NCI-H128 (cell line): ENCODE data around the gene FAM13A.

ENCODE experiments used
- DNase-seq: peaks from one replicate; lab custom pipeline; 2025; ENCODE audit not compliant: unreplicated experiment; lab: John Stamatoyannopoulos, UW

The FAM13A gene

DNA sequence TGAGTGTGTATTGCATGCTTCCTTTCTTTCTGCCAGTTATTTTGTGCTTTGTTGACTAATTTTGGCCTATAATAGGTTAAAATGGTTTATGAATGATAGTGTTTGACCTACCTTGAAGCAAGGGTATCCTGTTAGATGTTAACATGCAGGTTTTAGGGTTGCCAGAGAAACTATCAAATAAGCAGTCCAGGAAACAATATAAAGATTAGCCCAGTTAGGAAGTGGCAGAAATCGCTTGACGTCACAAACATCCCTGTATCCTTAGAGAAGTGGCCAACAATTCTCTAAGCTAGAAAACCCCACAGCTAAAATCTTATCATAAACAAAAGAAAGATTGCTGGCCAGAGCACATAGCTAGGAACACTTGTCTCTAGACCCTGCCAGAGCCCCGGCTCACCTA lies 363.2 kb downstream of the FAM13A start:
- DNase-seq = no peak

DNA sequence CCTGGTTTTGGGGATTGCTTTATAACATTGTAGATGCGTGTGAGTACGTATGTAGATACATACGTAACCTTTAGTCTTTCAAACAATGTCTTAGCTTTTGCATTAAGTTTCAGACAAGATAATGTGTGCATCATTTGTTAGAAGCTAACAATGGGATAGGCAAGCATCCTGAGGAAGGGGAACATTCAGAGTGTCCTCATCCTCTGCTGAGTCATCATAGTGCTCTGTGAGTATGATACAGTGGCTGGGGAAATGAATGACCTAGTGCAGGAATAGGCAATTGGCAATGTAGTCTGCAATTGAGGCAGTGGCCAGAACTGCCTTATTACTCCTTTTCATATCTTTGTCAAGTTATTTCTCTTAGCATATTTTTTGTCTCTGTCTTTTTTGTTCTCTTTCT lies 366.6 kb downstream of the FAM13A start:
- DNase-seq = no peak

DNA sequence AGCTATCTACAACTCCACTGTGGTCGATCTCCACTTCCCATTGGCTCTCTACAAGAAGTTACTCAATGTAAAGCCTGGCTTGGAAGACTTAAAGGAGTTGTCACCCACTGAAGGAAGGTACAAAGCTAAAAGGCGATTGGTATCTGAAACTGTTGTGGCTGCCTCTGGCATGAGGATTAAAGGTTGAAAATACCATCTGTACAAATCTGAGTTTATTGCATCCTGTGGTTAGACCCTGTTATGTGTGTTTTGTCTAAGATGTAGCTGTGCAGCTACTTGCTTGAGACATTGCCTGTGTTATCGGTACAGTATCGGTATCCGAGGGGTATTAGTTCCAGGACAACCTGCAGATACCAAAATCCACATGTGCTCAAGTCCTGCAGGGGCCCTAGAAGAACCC lies 375.8 kb downstream of the FAM13A start:
- DNase-seq = no peak
